ENCODE measurements around the gene HOXA11. TPM values are rescaled to one million over a fixed set of nuclear protein-coding genes. Genes with fewer than 3 reads are reported as not detected.

The HOXA11 gene
- total and polyA plus RNA-seq, 10 of the 15 experiments (the other 5 are each of a cell fraction or from before 2014, with no cell fraction given), result not detected

DNA sequence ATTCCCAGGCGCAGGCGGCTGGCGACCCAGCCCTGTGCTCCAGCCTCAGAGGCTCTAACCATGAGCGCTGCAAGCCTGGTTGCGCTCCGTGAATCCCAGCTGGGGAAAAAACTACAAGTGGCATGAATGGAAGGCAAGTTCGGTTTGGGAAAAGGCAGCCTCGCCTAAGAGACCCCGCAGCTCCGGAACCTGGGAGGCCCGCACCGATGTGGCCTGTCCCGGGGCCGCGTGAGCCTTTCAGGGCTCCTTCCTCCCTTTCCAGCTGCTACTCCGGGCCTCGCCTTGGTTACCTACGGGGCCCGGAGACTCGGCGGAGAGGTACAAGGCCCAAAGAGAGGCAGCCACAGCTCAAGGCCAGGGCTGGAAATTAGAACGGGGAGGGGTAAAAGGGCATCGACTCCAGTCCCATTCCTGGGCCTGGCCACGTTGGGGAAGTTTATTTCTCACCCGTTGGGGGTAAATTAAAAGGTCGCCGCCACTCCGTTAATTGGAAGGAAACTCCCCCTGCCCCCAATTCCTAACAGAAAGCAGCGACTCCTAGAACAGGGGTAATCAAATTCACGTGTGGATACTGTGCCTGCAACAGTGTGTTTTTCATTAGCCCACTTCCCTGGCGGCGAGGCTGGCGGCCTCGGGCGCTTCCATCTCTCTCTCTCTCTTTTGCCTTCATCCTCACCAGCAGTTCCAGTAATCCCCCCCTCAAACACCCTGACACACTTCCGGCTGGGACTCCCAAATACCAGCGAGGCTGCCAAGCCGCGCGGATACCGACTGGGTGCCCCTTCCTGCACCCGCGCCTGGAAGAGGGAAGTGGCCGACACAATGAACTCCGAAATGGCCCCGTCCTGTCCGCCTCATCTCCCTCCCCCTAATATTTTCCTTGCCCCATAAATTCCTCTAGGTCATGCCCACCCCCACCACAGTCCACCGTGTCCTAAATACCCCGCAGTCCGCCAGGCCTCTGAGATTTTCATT is 18.2 kb downstream of the HOXA11 start:
- no peak overlapping the region for H2AFZ ChIP-seq (ENCODE audit: control insufficient read depth, low read depth, low read length)
- no peaks in the 10 kb centered on the region for H3K79me2 ChIP-seq (ENCODE audit: control insufficient read depth, insufficient read depth, low read length)
- H3K4me3 ChIP-seq, result no peak overlapping the region
- SMC1A ChIA-PET (ENCODE audit: uncharacterized antibody, unreplicated experiment), result no interaction called here
- H3K9me3 ChIP-seq (replicated peaks; ENCODE audit: control insufficient read depth, insufficient read depth, low read length), result peaks cover 2% of the 10 kb centered on the region; the same call in 1 of the 3 replicates
- peaks cover 24 to 43% of the 10 kb centered on the region in 2 experiments for H3K27me3 ChIP-seq (replicated peaks in 1 of 2; ENCODE audit: control insufficient read depth in 2 of 2, insufficient read depth in 2 of 2, low read length in 1 of 2)
- POLR2A ChIA-PET, result no interaction called here
- in situ Hi-C loops (cut with MboI) (loop anchor here (25.0 kb wide), 1 partner anchor 1080 kb away; no protein-coding TSS in a partner anchor), intact Hi-C loops (cut with micrococcal nuclease; ENCODE audit: unreplicated experiment) (no loop called here)
- no peaks in the 10 kb centered on the region for H4K20me1 ChIP-seq (ENCODE audit: control insufficient read depth, insufficient read depth)
- BruUV-seq (replicated peaks), result no TSS peak
- DNase-seq (ENCODE audit: low read depth, low spot score) (no peak), FAIRE-seq (no peak), ATAC-seq (no peak)
- 21% methylated on average over 46 of the region's 50 CpGs for WGBS (ENCODE audit: insufficient coverage, insufficient replicate concordance, low lambda C conversion rate, missing lambda C conversion rate)
- H3K4me2 ChIP-seq (ENCODE audit: control insufficient read depth, insufficient read depth), result no peak overlapping the region
- RAD21 ChIA-PET (ENCODE audit: unreplicated experiment), result no interaction called here
- no peaks in the 10 kb centered on the region for H3K4me1 ChIP-seq (ENCODE audit: control insufficient read depth, insufficient read depth, low read length)
- H3K9ac ChIP-seq (ENCODE audit: control insufficient read depth, insufficient read depth, low read length), result no peak overlapping the region
- TF ChIP-seq EZH2 (IDR thresholded peaks at IDR 0.05; ENCODE audit: borderline replicate concordance, control insufficient read depth, low read depth, low read length) (0 out of 2 replicates have a peak, but pooled peaks have one; percentile 22), WRNIP1 (IDR thresholded peaks at IDR 0.05; ENCODE audit: borderline replicate concordance, low read depth, low read length) (no peak), BMI1 (IDR thresholded peaks at IDR 0.05; ENCODE audit: borderline replicate concordance) (no peak), RBBP5 (conservative IDR thresholded peaks at IDR 0.05) (no peak), CBX5 (IDR thresholded peaks at IDR 0.05; ENCODE audit: low read depth) (no peak), ZBED1 (IDR thresholded peaks at IDR 0.05; ENCODE audit: borderline replicate concordance) (no peak)
- TF ChIP-seq, protein P1, sequence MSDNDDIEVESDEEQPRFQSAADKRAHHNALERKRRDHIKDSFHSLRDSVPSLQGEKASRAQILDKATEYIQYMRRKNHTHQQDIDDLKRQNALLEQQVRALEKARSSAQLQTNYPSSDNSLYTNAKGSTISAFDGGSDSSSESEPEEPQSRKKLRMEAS (IDR thresholded peaks at IDR 0.05; ENCODE audit: low read depth, low read length), result no peak
- TF ChIP-seq, protein P2, sequence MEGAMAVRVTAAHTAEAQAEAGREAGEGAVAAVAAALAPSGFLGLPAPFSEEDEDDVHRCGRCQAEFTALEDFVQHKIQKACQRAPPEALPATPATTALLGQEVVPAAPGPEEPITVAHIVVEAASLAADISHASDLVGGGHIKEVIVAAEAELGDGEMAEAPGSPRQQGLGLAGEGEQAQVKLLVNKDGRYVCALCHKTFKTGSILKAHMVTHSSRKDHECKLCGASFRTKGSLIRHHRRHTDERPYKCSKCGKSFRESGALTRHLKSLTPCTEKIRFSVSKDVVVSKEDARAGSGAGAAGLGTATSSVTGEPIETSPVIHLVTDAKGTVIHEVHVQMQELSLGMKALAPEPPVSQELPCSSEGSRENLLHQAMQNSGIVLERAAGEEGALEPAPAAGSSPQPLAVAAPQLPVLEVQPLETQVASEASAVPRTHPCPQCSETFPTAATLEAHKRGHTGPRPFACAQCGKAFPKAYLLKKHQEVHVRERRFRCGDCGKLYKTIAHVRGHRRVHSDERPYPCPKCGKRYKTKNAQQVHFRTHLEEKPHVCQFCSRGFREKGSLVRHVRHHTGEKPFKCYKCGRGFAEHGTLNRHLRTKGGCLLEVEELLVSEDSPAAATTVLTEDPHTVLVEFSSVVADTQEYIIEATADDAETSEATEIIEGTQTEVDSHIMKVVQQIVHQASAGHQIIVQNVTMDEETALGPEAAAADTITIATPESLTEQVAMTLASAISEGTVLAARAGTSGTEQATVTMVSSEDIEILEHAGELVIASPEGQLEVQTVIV (IDR thresholded peaks at IDR 0.05; ENCODE audit: borderline replicate concordance, partially characterized antibody), result no peak
- TF ChIP-seq, protein P3, sequence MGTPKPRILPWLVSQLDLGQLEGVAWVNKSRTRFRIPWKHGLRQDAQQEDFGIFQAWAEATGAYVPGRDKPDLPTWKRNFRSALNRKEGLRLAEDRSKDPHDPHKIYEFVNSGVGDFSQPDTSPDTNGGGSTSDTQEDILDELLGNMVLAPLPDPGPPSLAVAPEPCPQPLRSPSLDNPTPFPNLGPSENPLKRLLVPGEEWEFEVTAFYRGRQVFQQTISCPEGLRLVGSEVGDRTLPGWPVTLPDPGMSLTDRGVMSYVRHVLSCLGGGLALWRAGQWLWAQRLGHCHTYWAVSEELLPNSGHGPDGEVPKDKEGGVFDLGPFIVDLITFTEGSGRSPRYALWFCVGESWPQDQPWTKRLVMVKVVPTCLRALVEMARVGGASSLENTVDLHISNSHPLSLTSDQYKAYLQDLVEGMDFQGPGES (IDR thresholded peaks at IDR 0.05), result no peak
- H3K27ac ChIP-seq (ENCODE audit: control insufficient read depth, insufficient read depth), result no peak overlapping the region
- H3K36me3 ChIP-seq (ENCODE audit: control insufficient read depth in 2 of 2, insufficient read depth in 2 of 2, low read length in 1 of 2), result no peaks in the 10 kb centered on the region; a peak in 1 of 4 replicates
- CTCF ChIA-PET, result interaction anchor here (1.0 kb wide), 1 partner anchor 15 kb away, joined by 4 read pairs; no protein-coding TSS in a partner anchor
